Panc1 (cell line): ENCODE results near the gene KIF21B.

Source experiments
- CTCF ChIP-seq: fragments of 450-650 bp; IDR thresholded peaks from 2 replicates; pipeline ENCODE4 v1.5.1; 2017; ENCODE audit warnings: mild to moderate bottlenecking
- POLR2AphosphoS5 ChIP-seq: IDR thresholded peaks from 2 replicates; pipeline ENCODE4 v1.6.1; 2012; ENCODE audit warnings: mild to moderate bottlenecking, low read depth, low read length, moderate library complexity
- SIN3A ChIP-seq: IDR thresholded peaks from 2 replicates; pipeline ENCODE4 v1.6.1; 2012; ENCODE audit warnings: low read depth, mild to moderate bottlenecking, low read length, moderate library complexity, borderline replicate concordance; ENCODE audit not compliant: insufficient read depth
- TCF7L2 ChIP-seq: IDR thresholded peaks from 2 replicates; pipeline ENCODE4 v1.6.1; 2011; ENCODE audit warnings: mild to moderate bottlenecking, low read depth, low read length, inconsistent platforms

DNA sequence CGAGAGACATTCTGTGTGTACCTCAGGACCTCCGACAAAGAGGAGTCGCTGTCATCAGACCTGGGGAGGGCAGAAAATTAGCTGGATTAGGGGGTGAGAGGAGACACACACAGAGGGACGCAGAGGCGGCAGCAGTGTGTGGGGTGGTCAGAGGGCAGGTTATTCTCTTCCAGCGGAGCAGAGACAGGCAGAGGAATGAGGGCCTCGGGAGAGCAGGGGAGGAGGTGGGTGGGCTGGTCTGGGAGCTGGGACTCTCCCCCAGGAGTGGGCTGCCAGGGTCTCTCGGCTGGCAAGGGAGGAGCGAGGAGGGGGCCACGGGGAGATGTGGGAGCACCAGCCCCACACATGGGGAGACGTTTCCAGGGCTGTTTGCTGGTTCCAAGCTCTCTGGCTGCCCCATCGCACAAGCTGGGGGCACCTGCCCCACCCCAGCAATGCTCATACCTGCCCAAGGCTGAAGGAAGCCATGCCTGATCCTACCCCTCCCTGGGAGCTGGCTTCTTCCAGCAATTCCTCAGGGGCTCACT, 40.4 kb downstream of the KIF21B start:
- TF ChIP-seq CTCF (no peak), TCF7L2 (no peak), SIN3A (no peak), POLR2AphosphoS5 (no peak)
